Thymus (tissue), 11 donors: ENCODE data around the gene HOXA7. TPM values are rescaled to one million over a fixed set of nuclear protein-coding genes. Genes with fewer than 3 reads are reported as not detected.

Experiments
- DNase-seq, 9 donors: peaks; one replicate each; pipeline ENCODE4 v3.0.0-alpha.2; 2013; ENCODE audit warnings: low spot score in 9 of 9, low read depth in 6 of 9, missing footprints in 1 of 9
- H3K27ac ChIP-seq, 2 donors: one replicate each; pipeline ENCODE4 v1.5.1; 2013; ENCODE audit warnings: control low read depth in 1 of 2, low read depth in 1 of 2, low read length in 1 of 2, mild to moderate bottlenecking in 1 of 2, moderate library complexity in 1 of 2
- H3K27me3 ChIP-seq, 2 donors: one replicate each; pipeline ENCODE4 v1.5.1; 2013; ENCODE audit warnings: low read length in 1 of 2; ENCODE audit not compliant: control insufficient read depth in 2 of 2, insufficient read depth in 1 of 2
- H3K36me3 ChIP-seq, 2 donors: one replicate each; pipeline ENCODE4 v1.5.1; 2013; ENCODE audit warnings: low read length in 1 of 2, mild to moderate bottlenecking in 1 of 2, moderate library complexity in 1 of 2; ENCODE audit not compliant: control insufficient read depth in 2 of 2, insufficient read depth in 2 of 2
- H3K4me1 ChIP-seq, 2 donors: one replicate each; pipeline ENCODE4 v1.5.1; 2013; ENCODE audit warnings: low read length in 2 of 2; ENCODE audit not compliant: control insufficient read depth in 2 of 2, insufficient read depth in 2 of 2
- H3K4me3 ChIP-seq, 2 donors: one replicate each; pipeline ENCODE4 v1.5.1; 2013; ENCODE audit warnings: low read length in 2 of 2, control low read depth in 1 of 2, mild to moderate bottlenecking in 1 of 2
- H3K9me3 ChIP-seq, 2 donors: one replicate each; pipeline ENCODE4 v1.5.1; 2013; ENCODE audit warnings: low read length in 1 of 2, mild to moderate bottlenecking in 1 of 2; ENCODE audit not compliant: control insufficient read depth in 2 of 2, insufficient read depth in 1 of 2
- WGBS: extraction: QIAGEN DNeasy Blood & Tissue Kit; methylation state at CpG from one replicate; pipeline ENCODE4 v1.1.7; 2013; 5-methylcytosine and 5-hydroxymethylcytosine counted together
- polyA plus RNA-seq: library from polyadenylated mRNA; stranded (reverse); fragments of 200-250 nt; gene quantifications from one replicate; pipeline ENCODE4 v1.2.3, GENCODE V29; 2013
- total RNA-seq: library from RNA; stranded (reverse); fragments of 120-200 nt; gene quantifications from one replicate; pipeline ENCODE4 v1.2.4, GENCODE V29; 2013
- donor health status: healthy.

HOXA7 gene
- total and polyA plus RNA-seq, 2 donors = 0.41 to 0.57 TPM

DNA sequence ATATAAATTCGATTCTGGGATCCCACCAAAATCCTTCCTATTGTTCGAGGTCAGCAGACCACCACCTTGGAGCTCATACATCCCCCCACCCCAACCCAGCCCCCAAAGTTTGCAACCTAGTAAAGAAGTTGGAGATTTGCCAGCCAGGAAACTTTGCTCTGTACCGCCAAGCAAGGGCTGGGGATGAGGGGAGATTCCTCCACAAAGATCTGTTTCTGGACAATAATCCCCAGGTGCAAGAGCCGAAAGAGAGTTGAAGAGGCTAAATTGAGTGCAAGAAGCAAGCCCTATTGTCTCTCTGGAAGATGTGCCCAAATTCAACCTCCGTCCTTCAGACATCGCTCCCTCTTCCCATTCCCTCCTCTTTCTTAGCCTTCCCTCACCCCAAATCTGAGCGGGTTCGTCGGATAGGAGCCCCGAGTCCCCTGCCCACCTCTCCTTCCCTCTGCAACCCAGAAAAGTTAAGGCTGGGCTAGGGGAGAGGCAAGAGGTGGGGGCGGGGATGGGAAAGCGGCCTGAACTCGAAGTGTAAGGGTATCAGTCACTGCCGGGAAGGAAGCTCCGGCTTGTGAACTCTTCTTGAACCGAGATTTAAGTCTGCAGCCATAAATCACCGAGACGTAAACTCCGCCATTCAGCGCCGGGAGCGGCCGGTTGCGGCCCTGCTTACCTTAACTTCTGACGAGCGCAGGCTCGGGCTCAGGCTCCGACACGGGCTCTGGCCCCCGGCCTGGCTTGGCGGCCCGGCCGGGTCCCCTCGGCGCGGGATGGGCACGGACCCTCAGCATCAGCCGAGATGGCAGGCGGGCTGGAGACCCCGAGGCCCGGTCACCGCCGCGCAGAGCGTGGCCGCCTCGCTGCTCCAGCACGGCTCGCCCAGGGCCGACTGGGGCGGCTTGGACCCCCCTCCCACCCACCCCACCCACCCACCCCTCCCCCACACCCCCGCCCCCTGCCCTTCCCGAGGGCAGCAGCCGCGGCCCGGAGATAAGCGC is 43.2 kb downstream of the HOXA7 start:
- H3K9me3 ChIP-seq = no peaks in the 10 kb centered on the region
- H3K4me3 ChIP-seq = peak overlapping the region; percentile 31 to 40
- no peaks in the 10 kb centered on the region for H3K36me3 ChIP-seq
- peaks cover 0 to 8% of the 10 kb centered on the region in 2 donors for H3K4me1 ChIP-seq
- H3K27me3 ChIP-seq = peaks cover 0 to 79% of the 10 kb centered on the region in 2 donors
- DNase-seq = no peak
- 87% methylated on average over 57 of the region's 57 CpGs for WGBS
- H3K27ac ChIP-seq = peak overlapping the region; percentile 71 to 88

DNA sequence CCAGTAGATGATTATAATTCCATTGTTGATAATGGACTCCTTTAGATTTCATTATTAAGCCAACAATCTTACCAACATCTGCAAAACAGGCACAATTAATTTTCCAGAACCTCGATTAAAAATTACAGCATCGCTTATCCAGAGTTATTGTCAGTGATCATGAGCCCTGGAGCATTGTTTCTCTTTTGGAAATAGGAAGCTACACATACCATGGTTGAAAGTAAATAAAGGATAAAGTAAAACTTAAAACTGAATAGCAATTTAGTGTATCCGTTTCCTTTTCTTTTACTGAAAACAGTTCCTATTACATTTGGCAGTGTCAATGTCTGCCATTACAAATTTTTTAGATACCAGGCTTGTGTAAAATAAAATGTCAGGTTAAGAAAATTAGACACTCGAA is 44.1 kb downstream of the HOXA7 start:
- no peak for DNase-seq
- no peaks in the 10 kb centered on the region for H3K36me3 ChIP-seq
- peaks cover 0 to 84% of the 10 kb centered on the region in 2 donors for H3K27me3 ChIP-seq
- peaks cover 0 to 8% of the 10 kb centered on the region in 2 donors for H3K4me1 ChIP-seq
- peak overlapping the region in 1 of 2 donors; percentile 40 for H3K4me3 ChIP-seq
- peak overlapping the region in 1 of 2 donors; percentile 70 for H3K27ac ChIP-seq
- no peaks in the 10 kb centered on the region for H3K9me3 ChIP-seq
- 91% methylated on average over 4 of the region's 4 CpGs for WGBS

DNA sequence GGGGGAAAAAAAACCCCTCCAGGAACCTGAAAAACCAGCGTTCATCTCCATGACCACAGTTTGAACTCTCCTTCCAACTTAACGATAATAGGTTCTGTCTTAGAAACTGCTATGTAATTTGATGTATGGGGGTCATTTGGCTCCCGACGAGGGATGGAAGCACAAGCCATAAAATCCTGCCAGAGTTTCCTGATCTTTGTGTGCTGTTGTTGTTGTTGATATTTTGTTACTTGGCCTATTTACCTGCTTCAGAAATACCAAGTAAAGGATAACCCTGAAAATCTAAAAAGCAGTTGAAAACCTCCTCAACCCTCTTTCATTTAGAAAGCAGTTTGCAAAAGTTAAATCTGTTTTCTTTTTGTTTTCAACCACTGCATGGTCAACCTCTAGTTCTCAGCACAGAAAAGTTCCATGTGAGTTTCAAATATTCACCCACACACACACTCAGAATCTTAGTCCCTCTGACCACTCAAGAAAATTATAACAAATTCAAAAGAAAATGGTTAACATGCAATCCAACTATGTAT is 44.7 kb downstream of the HOXA7 start:
- Histone ChIP-seq H3K27me3 (peaks cover 0 to 79% of the 10 kb centered on the region in 2 donors), H3K4me1 (peaks cover 0 to 8% of the 10 kb centered on the region in 2 donors), H3K27ac (peak overlapping the region in 1 of 2 donors; percentile 70), H3K4me3 (peak overlapping the region in 1 of 2 donors; percentile 9), H3K9me3 (no peaks in the 10 kb centered on the region), H3K36me3 (no peaks in the 10 kb centered on the region)
- no peak for DNase-seq
- 95% methylated on average over 4 of the region's 4 CpGs for WGBS

DNA sequence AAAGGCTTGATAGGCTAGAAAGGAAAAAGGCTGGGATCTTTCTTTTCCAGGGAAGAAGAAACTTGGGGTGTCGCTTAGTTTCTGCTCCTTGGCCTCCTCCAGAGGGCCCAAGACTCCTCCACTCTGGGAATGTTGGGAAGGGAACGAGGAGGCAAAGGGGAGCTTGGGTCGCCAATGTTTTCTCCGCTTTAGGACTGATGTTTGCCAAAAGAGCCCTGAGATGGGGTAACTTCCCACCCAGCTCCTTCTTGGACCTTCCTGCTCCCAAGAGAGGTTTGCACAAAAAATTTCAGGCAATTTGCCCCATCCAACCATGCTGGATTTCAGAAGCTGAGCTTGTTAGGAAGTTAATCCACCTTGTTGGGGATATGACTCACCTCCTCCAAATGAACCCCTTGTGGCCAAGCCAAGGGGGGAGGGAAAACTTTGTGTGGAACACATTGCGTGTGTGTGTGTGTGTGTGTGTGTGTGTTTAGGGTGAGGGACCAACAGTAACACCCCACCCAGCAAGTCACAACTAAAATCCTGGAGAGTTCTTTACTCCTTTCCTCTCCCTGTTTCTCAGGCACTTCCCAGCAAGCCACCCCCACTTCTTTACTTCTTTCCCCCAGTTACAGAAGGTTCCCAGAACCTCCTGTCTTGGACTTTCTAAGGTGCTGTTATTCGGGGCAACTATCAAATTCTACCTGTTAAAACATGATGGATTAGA is 45.3 kb downstream of the HOXA7 start:
- Histone ChIP-seq H3K36me3 (no peaks in the 10 kb centered on the region), H3K4me3 (no peak overlapping the region), H3K4me1 (peaks cover 0 to 8% of the 10 kb centered on the region in 2 donors), H3K27ac (peak overlapping the region; percentile 25 to 70), H3K27me3 (peaks cover under 1 to 80% of the 10 kb centered on the region in 2 donors), H3K9me3 (no peaks in the 10 kb centered on the region)
- DNase-seq = no peak
- 90% methylated on average over 6 of the region's 6 CpGs for WGBS

DNA sequence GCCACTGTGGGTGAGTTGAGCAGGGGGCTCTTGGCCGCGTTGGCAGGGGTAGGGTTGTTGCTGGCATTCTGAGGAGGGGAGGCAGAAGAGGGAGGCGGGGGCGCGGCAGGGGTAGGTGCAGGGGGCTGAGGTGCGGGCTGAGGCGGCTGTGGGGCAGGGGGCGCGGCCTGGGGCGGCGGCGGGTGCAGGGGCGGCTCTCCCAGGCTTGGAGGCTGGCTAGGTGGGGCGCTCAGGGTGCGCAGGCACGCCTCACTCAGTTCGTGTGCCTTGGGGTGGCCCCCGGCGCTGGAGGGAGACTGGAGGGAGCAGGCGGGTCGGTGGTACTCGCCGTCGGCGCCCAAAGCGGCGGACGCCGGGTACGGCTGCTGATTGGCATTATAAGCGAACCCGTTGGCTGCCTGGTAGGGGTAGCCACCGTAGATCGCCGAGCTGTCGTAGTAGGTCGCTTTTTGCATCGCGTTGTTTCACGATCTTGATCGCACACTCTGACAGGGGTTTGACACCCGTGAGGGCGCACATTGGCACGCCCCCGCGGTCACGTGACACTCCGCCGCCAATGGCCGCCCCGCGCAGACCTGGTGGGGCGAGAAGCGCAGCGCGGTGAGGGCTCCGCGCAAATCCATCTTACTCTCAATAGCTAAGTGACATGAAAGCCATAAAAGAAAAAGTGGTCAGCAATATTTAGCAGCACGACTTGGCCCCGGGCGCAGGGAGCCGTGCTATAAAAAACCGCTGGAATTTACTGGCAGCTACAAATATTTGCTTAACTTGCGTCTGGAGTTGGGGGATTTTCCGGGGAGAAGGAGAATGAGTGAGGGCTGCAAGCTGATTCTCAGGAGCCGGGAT is 46.1 kb downstream of the HOXA7 start:
- no peaks in the 10 kb centered on the region for H3K9me3 ChIP-seq
- H3K4me1 ChIP-seq = peaks cover 0 to 8% of the 10 kb centered on the region in 2 donors
- no peak overlapping the region for H3K4me3 ChIP-seq
- peak overlapping the region; percentile 61 to 70 for H3K27ac ChIP-seq
- no peak for DNase-seq
- H3K36me3 ChIP-seq = no peaks in the 10 kb centered on the region
- WGBS = 95% methylated on average over 66 of the region's 66 CpGs
- peaks cover 4 to 80% of the 10 kb centered on the region in 2 donors for H3K27me3 ChIP-seq

DNA sequence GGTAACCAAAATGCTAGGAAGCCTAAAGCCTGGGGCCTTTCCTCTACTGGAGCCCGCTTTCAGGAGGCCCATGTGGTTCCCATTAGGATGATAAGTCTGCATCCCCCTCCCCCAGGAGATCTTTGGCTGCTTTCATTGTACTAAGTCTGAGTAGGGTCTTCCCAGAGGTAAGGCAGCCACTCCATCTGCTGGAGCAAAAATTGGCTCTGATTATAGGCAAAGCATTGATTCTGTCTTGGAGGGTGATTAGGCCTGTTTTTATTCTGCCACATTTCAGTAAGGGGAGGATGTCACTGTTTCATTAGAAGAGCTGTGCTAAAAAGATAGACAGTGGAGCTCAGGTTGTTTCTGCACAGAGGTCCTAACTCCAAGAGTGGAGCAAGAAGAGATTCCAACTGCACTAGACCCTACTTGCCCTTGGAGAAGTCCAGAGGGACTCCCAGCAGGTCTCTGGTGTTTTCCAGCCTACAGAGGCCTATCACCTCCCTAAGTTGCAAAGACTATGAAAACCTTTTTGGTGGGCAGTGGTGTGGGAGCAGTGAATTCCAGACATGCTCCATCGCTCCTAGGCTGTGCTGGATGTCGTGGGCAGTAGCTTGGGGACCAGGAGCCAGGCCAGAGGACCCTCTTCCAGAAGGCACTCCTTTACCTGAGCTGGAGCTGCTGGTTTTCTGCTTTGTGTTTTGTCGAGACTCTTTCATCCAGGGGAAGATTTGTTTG is 46.8 kb downstream of the HOXA7 start:
- peak overlapping the region in 1 of 2 donors; percentile 69 for H3K27ac ChIP-seq
- no peaks in the 10 kb centered on the region for H3K9me3 ChIP-seq
- peaks cover 0 to 8% of the 10 kb centered on the region in 2 donors for H3K4me1 ChIP-seq
- no peak for DNase-seq
- H3K27me3 ChIP-seq = peaks cover 12 to 80% of the 10 kb centered on the region in 2 donors
- WGBS = 94% methylated on average over 4 of the region's 4 CpGs
- no peaks in the 10 kb centered on the region for H3K36me3 ChIP-seq
- no peak overlapping the region for H3K4me3 ChIP-seq

DNA sequence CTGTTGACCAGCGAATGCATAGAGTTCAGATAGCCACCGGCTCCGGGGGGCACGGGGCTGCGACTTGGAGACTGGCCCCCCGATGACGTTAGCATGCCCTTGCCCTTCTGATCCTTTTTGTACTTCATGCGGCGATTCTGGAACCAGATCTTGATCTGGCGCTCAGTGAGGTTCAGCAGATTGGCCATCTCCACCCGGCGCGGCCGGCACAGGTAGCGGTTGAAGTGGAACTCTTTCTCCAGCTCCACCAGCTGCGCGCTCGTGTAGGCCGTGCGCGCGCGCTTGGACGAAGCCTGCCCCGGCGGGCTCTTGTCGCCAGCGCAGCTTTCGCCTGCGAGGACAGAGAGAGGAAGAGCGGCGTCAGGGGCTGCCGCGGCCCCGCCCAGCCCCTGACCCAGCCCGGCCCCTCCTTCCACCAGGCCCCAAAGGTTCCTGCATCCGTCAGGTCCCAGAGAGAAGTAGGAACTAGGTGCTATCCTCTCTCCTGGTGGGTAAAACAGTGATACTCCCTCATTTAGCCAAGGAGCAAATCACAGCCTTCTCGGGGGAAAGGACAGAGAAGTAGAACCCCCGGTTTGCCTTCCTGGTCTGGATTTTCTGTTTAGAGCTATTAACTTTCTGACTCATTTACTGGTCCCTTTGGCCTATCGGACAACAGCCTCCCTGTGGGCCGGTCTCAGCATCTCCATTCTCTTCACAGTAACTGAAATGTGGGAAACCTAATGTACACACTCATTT is 47.9 kb downstream of the HOXA7 start:
- no peak for DNase-seq
- Histone ChIP-seq H3K4me3 (no peak overlapping the region), H3K4me1 (peaks cover 0 to 5% of the 10 kb centered on the region in 2 donors), H3K27me3 (peaks cover 18 to 83% of the 10 kb centered on the region in 2 donors), H3K27ac (peak overlapping the region; percentile 69 to 86), H3K36me3 (no peaks in the 10 kb centered on the region), H3K9me3 (peaks cover 0 to 2% of the 10 kb centered on the region in 2 donors)
- 94% methylated on average over 41 of the region's 41 CpGs for WGBS
